HCT116 (cell line): ENCODE data around the gene CHAC1. TPM values are rescaled to one million over a fixed set of nuclear protein-coding genes. Genes with fewer than 3 reads are reported as not detected.

Source experiments
- ATAC-seq: fragments of 200-7000 bp; cut with Tn5 transposase; 2 replicates; pipeline ENCODE4 v1.9.1; 2020; ENCODE audit warnings: mild to moderate bottlenecking, moderate library complexity
- BruUV-seq: library from RNA; stranded (reverse); fragments of 400-500 nt; replicated peaks from 2 replicates; lab custom pipeline; 2021; lab: Mats Ljungman, UMichigan
- CTCF ChIA-PET: fragments of 300-600 bp; sonication (Branson Sonifier 250); formaldehyde crosslinking; loops from one replicate; lab custom pipeline; 2021; ENCODE audit warnings: antibody characterized with exemption; lab: Charles Lee
- POLR2A ChIA-PET: fragments of 300-600, 350-600 bp; sonication (Branson Sonifier 250); formaldehyde crosslinking; loops from one replicate; lab custom pipeline; 2021; ENCODE audit warnings: antibody characterized with exemption; lab: Charles Lee
- RAD21 ChIA-PET, 2 experiments: fragments of 300-600 bp; sonication (Branson Sonifier 250); formaldehyde crosslinking; loops; one replicate each; lab custom pipeline; 2023; ENCODE audit warnings: low total read pairs in 2 of 2; ENCODE audit not compliant: uncharacterized antibody in 2 of 2, unreplicated experiment in 2 of 2, low non-redundant PET in 1 of 2; lab: Charles Lee
- DNase-seq: peaks from one replicate; pipeline ENCODE4 v3.0.0-alpha.2; 2010; ENCODE audit warnings: low read depth, low spot score
- H2AFZ ChIP-seq: fragments of 200-600 bp; shearing (Covaris generic), sonication (generic); 2 replicates; pipeline ENCODE4 v1.6.1; 2017; ENCODE audit warnings: low read depth, mixed run types, mixed read lengths, antibody characterized with exemption, low read length; ENCODE audit not compliant: poor library complexity, severe bottlenecking
- H3K27ac ChIP-seq: 2 replicates; pipeline ENCODE4 v1.5.1; 2012; ENCODE audit warnings: low read depth, low read length
- H3K27me3 ChIP-seq: fragments of 200-600 bp; sonication (generic); 2 replicates; pipeline ENCODE4 v1.6.1; 2016; ENCODE audit warnings: mixed run types, low read length, mixed read lengths; ENCODE audit not compliant: insufficient read depth
- H3K36me3 ChIP-seq, 2 experiments: fragments of 200-500 bp in 1 of 2; fragments of 200-600 bp in 1 of 2; sonication (Bioruptor generic) in 1 of 2; sonication (generic) in 1 of 2; 2 replicates each; pipeline versions ENCODE4 v1.5.1 to v1.6.1; 2014 to 2016; ENCODE audit warnings: low read length in 2 of 2, inconsistent platforms in 1 of 2, mixed read lengths in 1 of 2, mixed run types in 1 of 2; ENCODE audit not compliant: insufficient read depth in 2 of 2, control insufficient read depth in 1 of 2
- H3K4me1 ChIP-seq, 2 experiments: fragments of 200-600 bp in 1 of 2; sonication (generic) in 1 of 2; 2 replicates each; pipeline versions ENCODE4 v1.5.1 to v1.6.1; 2012 to 2017; ENCODE audit warnings: low read length in 2 of 2, inconsistent platforms in 1 of 2, mild to moderate bottlenecking in 1 of 2, mixed read lengths in 1 of 2, mixed run types in 1 of 2, moderate library complexity in 1 of 2; ENCODE audit not compliant: insufficient read depth in 2 of 2, control insufficient read depth in 1 of 2
- H3K4me2 ChIP-seq: fragments of 200-600 bp; sonication (generic); 2 replicates; pipeline ENCODE4 v1.6.1; 2017; ENCODE audit warnings: mixed run types, low read length, mixed read lengths
- H3K4me3 ChIP-seq, 2 experiments: fragments of 200-600 bp in 1 of 2; sonication (generic) in 1 of 2; replicated peaks in 1 of 2; 2 replicates each; pipeline ENCODE4 v1.5.1; 2011 to 2016; ENCODE audit warnings: low read length in 2 of 2, control low read depth in 1 of 2, low read depth in 1 of 2, mild to moderate bottlenecking in 1 of 2, mixed read lengths in 1 of 2, mixed run types in 1 of 2
- H3K79me2 ChIP-seq: fragments of 200-600 bp; sonication (generic); 2 replicates; pipeline ENCODE4 v1.6.1; 2017; ENCODE audit warnings: mild to moderate bottlenecking, mixed run types, low read length, moderate library complexity, mixed read lengths; ENCODE audit not compliant: insufficient read depth
- H3K9ac ChIP-seq: fragments of 200-600 bp; sonication (generic); 2 replicates; pipeline ENCODE4 v1.6.1; 2016; ENCODE audit warnings: low read length, mixed read lengths
- H3K9me2 ChIP-seq: fragments of 200-600 bp; sonication (generic), shearing (Covaris generic); 2 replicates; pipeline ENCODE4 v1.6.1; 2017; ENCODE audit warnings: mixed run types, mild to moderate bottlenecking, moderate library complexity; ENCODE audit not compliant: insufficient read depth
- H3K9me3 ChIP-seq, 2 experiments: fragments of 200-500 bp in 1 of 2; fragments of 200-600 bp in 1 of 2; sonication (Bioruptor generic) in 1 of 2; sonication (generic) in 1 of 2; 2 replicates each; pipeline ENCODE4 v1.6.1; 2014 to 2017; ENCODE audit warnings: low read length in 2 of 2, mixed read lengths in 2 of 2, inconsistent platforms in 1 of 2, low read depth in 1 of 2, mild to moderate bottlenecking in 1 of 2, mixed run types in 1 of 2, moderate library complexity in 1 of 2; ENCODE audit not compliant: control insufficient read depth in 1 of 2, insufficient read depth in 1 of 2
- H4K20me1 ChIP-seq: fragments of 200-600 bp; sonication (generic), shearing (Covaris generic); 2 replicates; pipeline ENCODE4 v1.6.1; 2017; ENCODE audit warnings: mixed run types, mild to moderate bottlenecking, moderate library complexity; ENCODE audit not compliant: insufficient read depth
- CEBPB ChIP-seq: IDR thresholded peaks from 2 replicates; pipeline ENCODE4 v1.6.1; 2012; ENCODE audit warnings: low read depth
- EZH2 ChIP-seq: fragments of 200-600 bp; sonication (generic); IDR thresholded peaks from 2 replicates; pipeline ENCODE4 v1.6.1; 2017; ENCODE audit warnings: antibody characterized with exemption, mixed run types
- EZH2phosphoT487 ChIP-seq: fragments of 200-600 bp; IDR thresholded peaks from 2 replicates; pipeline ENCODE4 v1.6.1; 2018; ENCODE audit warnings: antibody characterized with exemption, borderline replicate concordance
- FOSL1 ChIP-seq: IDR thresholded peaks from 2 replicates; pipeline ENCODE4 v1.6.1; 2012; ENCODE audit warnings: low read depth
- MAX ChIP-seq: IDR thresholded peaks from 2 replicates; pipeline ENCODE4 v1.6.1; 2012
- POLR2AphosphoS5 ChIP-seq: IDR thresholded peaks from 2 replicates; pipeline ENCODE4 v1.6.1; 2011; ENCODE audit warnings: mild to moderate bottlenecking, low read depth, low read length, moderate library complexity
- SIN3A ChIP-seq: IDR thresholded peaks from 2 replicates; pipeline ENCODE4 v1.6.1; 2012; ENCODE audit warnings: low read depth
- SP1 ChIP-seq: IDR thresholded peaks from 2 replicates; pipeline ENCODE4 v1.6.1; 2012; ENCODE audit warnings: low read depth
- TCF7L2 ChIP-seq: IDR thresholded peaks from 2 replicates; pipeline ENCODE4 v1.7.0; 2011; ENCODE audit warnings: borderline replicate concordance, inconsistent platforms; ENCODE audit not compliant: insufficient read depth, insufficient read length; ENCODE audit errors: extremely low read depth
- ZBTB33 ChIP-seq: IDR thresholded peaks from 2 replicates; pipeline ENCODE4 v1.6.1; 2011; ENCODE audit warnings: mild to moderate bottlenecking, low read length, moderate library complexity; ENCODE audit not compliant: insufficient replicate concordance; ENCODE audit errors: extremely low read depth
- ZFX ChIP-seq: fragments of 450-650 bp; IDR thresholded peaks from 2 replicates; pipeline ENCODE4 v1.6.1; 2017
- ZNF274 ChIP-seq: fragments of 200-500 bp; sonication (Bioruptor generic); IDR thresholded peaks from 2 replicates; pipeline ENCODE4 v1.6.1; 2014; ENCODE audit warnings: mild to moderate bottlenecking, low read depth, low read length, inconsistent platforms
- intact Hi-C: fragments of 100-400 bp; cut with micrococcal nuclease; formaldehyde crosslinking; loops from 2 replicates; pipeline ENCODE4 v1.10.0; 2022
- total RNA-seq: library from RNA; stranded (reverse); gene quantifications from one replicate; pipeline ENCODE4 v1.2.1, GENCODE V29; 2021; ENCODE audit not compliant: unreplicated experiment
- TF ChIP-seq, protein P1 (sequence below): IDR thresholded peaks from 2 replicates; pipeline ENCODE4 v1.6.1; 2012; ENCODE audit warnings: low read depth

The CHAC1 gene
- total RNA-seq, 1 experiment from 2014 or later = 58.9 TPM

- TF ChIP-seq SP1 = no peak
- TF ChIP-seq, protein P1, sequence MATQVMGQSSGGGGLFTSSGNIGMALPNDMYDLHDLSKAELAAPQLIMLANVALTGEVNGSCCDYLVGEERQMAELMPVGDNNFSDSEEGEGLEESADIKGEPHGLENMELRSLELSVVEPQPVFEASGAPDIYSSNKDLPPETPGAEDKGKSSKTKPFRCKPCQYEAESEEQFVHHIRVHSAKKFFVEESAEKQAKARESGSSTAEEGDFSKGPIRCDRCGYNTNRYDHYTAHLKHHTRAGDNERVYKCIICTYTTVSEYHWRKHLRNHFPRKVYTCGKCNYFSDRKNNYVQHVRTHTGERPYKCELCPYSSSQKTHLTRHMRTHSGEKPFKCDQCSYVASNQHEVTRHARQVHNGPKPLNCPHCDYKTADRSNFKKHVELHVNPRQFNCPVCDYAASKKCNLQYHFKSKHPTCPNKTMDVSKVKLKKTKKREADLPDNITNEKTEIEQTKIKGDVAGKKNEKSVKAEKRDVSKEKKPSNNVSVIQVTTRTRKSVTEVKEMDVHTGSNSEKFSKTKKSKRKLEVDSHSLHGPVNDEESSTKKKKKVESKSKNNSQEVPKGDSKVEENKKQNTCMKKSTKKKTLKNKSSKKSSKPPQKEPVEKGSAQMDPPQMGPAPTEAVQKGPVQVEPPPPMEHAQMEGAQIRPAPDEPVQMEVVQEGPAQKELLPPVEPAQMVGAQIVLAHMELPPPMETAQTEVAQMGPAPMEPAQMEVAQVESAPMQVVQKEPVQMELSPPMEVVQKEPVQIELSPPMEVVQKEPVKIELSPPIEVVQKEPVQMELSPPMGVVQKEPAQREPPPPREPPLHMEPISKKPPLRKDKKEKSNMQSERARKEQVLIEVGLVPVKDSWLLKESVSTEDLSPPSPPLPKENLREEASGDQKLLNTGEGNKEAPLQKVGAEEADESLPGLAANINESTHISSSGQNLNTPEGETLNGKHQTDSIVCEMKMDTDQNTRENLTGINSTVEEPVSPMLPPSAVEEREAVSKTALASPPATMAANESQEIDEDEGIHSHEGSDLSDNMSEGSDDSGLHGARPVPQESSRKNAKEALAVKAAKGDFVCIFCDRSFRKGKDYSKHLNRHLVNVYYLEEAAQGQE = no peak
- no peak for TF ChIP-seq POLR2AphosphoS5
- TF ChIP-seq FOSL1 = no peak
- no peak for TF ChIP-seq ZFX
- TF ChIP-seq MAX = no peak
- TF ChIP-seq ZNF274 = no peak
- TF ChIP-seq TCF7L2 = no peak
- no peak for TF ChIP-seq EZH2
- TF ChIP-seq SIN3A = no peak
- TF ChIP-seq EZH2phosphoT487 = no peak
- no peak for TF ChIP-seq CEBPB
- no peak for TF ChIP-seq ZBTB33
- no peak overlapping the region for H3K9ac ChIP-seq
- no peak overlapping the region for H3K4me3 ChIP-seq
- RAD21 ChIA-PET = no interaction called here
- BruUV-seq = no TSS peak
- no peaks in the 10 kb centered on the region for H3K79me2 ChIP-seq
- intact Hi-C loops = no loop called here
- no peaks in the 10 kb centered on the region for H3K4me1 ChIP-seq
- no peaks in the 10 kb centered on the region for H3K27me3 ChIP-seq
- H3K36me3 ChIP-seq = peaks cover 66 to 85% of the 10 kb centered on the region in 2 experiments
- H3K9me2 ChIP-seq = no peaks in the 10 kb centered on the region
- H4K20me1 ChIP-seq = no peaks in the 10 kb centered on the region
- POLR2A ChIA-PET = no interaction called here
- ATAC-seq (no peak), DNase-seq (no peak)
- H2AFZ ChIP-seq = no peak overlapping the region
- CTCF ChIA-PET = no interaction called here
- H3K9me3 ChIP-seq = no peaks in the 10 kb centered on the region
- no peak overlapping the region for H3K27ac ChIP-seq
- H3K4me2 ChIP-seq = no peak overlapping the region
Measured at GRCh38 chr15:40982855-40983254, 29.6 kb downstream of the CHAC1 start.
